Skeletal muscle cell (primary cell): Measurements from ENCODE around the gene SCUBE1.
"Not testable (repeated sequence)": the region's sequence is repeated elsewhere in the genome, so short reads cannot be mapped to it uniquely, and the experiment has no call there.

Source experiments
- DNase-seq: peaks from one replicate; pipeline ENCODE4 v3.0.0-alpha.2; 2010; ENCODE audit warnings: low read depth
- H3K4me3 ChIP-seq: 2 replicates; pipeline ENCODE4 v1.5.1; 2011; ENCODE audit warnings: low read depth, mild to moderate bottlenecking, control low read depth, low read length, moderate library complexity

SCUBE1 gene

DNA sequence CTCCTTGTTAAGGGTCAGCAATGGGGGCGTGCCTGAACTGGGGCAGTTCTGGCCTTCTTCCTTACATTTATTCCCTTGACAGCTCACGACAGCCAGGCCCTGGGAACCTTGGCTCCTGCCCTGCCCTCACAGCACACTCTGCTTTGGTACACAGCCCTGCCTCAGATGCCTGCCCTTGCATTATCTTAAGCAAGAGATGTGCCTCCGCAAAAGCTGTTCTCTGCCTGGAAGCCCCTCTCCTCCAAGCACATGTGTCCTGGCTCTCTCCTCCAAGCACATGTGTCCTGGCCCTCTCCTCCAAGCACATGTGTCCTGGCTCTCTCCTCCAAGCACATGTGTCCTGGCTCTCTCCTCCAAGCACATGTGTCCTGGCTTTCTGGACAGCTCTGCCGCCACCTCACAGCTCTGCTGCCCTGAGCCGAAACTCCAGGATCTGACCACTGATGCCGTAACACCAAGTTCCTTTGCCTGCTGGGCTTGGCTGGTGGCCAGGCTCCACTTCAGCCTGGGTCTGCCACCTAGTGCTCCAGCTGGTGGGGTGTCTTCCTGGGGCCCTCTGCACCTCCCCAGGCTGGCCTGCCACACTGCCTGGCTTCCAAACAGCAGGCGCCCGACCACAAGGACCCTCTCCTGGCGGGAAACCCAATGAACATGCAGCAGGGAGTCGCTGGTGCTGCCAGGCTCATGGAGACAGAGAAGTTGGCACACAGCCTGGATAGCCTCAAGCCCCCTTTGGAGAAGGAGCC lies 53.0 kb downstream of the SCUBE1 start:
- H3K4me3 ChIP-seq: no peak overlapping the region
- DNase-seq: no peak

DNA sequence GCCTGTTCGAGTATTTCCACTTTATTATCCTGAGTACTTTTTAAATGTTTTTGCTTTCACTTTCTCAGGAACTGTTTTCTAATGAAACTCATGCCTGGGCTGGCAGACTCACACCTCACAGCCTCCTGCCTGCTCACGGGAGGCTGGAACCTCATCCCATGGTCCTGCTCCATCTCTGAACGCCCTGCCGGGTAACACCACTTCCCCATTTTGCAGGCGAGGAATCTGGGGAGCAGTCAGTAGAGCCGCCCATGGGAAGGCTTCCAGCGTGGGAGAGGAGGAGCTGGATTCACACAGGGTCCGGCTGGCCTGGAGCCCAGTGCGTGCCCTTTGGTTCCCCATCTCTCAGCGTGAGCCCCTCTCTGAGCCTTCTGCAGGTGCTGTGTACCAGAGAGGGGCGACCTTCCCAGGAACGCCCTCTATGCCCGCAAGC lies 53.6 kb downstream of the SCUBE1 start:
- peak overlapping the region; percentile 7 for H3K4me3 ChIP-seq
- DNase-seq: no peak

GRCh38 chr22:43288807-43289420 lies 54.3 kb downstream of the SCUBE1 start:
- no peak for DNase-seq
- no peak overlapping the region for H3K4me3 ChIP-seq

DNA sequence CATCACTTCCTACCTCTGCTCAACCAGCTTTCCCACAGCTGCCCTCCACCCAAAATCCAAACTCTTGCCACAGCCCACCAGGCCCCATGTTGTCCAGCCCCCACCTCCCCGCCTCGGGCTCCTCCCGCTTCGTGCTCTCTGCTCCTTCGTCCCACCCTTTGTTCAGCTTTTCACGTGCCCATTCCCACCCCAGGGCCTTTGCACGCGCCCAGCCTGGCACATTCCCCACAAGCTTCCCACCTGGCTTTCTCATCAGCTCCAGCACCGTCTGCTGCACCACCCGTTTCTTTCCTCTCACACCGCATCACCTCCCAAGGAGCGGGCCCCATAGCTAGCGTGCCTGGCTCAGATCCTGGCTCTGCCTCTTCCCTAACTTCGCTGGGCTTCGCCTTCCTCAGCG lies 54.8 kb downstream of the SCUBE1 start:
- H3K4me3 ChIP-seq: no peak overlapping the region

DNA sequence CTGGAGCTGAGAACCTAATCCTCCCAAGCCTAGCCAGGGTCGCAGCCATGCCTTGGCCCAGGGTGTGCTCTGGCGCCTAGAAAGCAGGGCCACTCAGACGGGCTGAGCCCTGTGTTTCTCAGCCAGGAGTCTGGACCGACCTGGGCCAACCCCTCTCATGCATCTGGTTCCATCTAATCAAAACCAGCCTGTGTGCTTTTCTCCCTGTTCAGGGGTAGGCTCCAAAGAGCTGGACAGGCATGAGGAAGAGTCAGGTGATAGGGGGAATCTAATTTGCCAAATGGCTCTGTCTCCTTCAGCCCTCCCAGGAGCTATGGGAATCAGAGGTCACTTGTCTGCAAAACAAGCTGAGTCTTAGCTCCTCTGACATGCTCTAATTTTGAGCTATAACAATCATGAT lies 55.7 kb downstream of the SCUBE1 start:
- H3K4me3 ChIP-seq: no peak overlapping the region
- DNase-seq: no peak

More for the DNA sequence above, 54.8 kb downstream of the SCUBE1 start:
- DNase-seq: no peak

DNA sequence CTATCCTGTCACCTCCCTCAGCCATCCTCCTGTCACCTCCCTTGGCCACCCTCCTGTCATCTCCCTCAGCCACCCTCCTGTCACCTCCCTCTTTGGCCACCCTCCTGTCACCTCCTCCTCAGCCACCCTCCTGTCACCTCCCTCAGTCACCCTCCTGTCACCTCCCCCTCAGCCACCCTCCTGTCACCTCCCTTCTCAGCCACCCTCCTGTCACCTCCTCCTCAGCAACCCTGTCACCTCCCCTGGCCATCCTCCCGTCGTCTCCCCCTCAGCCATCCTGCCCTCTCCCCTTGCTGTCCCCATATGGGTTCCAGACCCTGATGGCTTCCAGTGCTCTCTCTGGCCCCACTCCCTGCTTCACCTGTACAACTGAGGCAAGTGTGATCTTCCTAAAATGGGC lies 61.8 kb downstream of the SCUBE1 start:
- no peak overlapping the region for H3K4me3 ChIP-seq
- no peak for DNase-seq

DNA sequence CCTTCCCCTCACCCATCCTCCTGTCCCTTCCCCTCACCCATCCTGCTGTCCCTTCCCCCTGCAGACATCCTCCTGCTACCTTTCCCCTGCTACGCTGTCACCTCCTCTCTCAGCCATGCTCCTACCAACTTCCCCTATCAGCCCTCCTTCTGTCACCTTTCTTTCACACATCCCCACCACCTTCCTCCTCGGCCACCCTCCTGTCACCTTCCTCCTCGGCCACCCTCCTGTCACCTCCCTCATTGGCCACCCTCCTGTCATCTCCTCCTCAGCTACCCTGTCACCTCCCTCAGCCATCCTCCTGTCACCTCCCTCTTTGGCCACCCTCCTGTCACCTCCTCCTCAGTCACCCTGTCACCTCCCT lies 62.7 kb downstream of the SCUBE1 start:
- H3K4me3 ChIP-seq, DNase-seq: not testable (repeated sequence)

- H3K4me3 ChIP-seq: no peak overlapping the region
- DNase-seq: no peak
Measured at GRCh38 chr22:43279867-43280522, 63.2 kb downstream of the SCUBE1 start.

DNA sequence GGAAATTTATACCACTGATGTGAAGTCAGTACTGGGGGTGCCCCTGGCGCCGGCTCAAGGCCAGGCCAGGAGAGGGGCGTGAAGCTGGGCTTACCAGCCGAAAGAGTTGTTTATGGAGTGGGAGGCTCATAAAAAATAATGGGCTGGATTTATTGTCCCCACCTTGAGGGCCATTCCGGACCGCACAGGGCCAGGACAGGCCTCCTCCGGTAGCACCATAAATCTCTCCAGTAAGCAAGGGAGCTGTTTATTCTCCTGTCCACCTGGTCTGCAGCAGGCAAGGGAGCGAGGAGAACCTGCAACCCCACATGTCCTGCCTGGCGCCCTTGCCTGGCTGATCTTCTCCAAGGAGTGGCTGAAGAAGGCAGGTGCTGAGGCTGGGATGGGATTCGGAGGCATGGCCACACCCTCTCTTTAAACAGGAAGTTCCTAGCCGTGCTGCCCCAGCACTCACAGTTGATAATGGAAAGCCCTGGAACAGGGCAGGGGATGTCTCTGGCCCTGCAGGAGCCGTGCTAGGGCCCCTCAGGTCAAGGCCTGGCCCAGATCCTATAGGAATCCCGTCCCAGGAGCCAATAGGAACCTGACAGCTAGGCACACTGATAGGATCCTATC lies 65.1 kb downstream of the SCUBE1 start:
- no peak overlapping the region for H3K4me3 ChIP-seq
- DNase-seq: no peak

GRCh38 chr22:43277091-43277490 lies 66.1 kb downstream of the SCUBE1 start:
- no peak for DNase-seq
- H3K4me3 ChIP-seq: no peak overlapping the region

DNA sequence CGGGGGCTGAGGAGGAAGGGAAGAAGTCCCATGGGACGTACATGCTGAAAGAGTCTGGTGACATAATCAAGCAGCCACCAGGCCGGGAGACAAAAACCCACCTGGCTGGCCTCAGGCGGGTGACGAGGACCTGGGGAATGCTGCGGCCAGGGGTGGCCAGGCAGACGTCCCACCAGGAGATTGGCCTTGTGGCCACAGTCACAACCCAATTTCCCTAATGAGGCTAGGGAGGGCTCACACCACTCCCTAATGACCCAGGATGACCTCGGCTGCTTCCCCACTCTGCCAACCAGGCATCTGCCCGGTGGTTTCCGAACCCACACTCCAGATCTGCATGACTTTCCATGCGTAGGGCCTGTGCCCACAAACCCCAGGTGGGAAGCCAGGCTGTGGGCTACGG lies 66.9 kb downstream of the SCUBE1 start:
- H3K4me3 ChIP-seq: no peak overlapping the region
- no peak for DNase-seq

DNA sequence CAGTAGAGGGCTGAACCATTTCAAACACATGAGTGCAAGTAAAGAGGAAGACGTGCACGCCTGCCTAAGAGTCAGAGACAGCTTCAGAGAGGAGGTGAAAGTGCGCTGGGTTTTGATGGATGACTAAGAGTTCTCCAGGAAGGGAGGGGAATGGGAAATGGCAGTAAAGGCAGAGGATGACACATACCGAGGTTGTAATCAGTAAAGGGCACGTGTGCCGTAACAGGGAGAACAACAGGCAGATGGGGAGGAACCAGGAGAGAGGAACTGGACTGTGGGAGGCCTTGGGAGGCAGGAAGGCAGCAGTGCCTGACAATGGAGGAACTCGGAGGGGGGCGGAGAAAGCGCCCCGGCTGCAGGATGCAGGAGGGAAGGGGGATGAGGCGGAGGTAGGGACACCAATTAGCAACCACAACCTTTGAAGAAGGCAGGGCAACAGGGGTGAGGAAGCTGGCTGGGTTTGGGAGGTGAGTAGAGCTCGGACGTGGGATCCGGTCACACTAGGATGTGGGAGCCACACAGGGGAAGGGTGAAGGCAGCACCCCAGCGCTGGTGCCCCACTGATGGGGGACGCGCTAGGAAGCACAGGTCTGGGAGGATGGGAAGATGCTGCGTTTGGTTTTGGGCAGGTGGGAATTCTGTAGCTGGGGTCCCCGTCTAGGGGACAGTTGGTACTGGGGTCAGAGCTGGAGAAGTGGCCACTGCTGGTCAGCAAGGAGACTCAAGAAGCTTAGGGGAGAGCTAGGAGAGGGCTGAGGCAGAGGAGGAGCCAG lies 67.4 kb downstream of the SCUBE1 start:
- no peak overlapping the region for H3K4me3 ChIP-seq
- DNase-seq: no peak

GRCh38 chr22:43274595-43275240 lies 68.5 kb downstream of the SCUBE1 start:
- no peak for DNase-seq
- no peak overlapping the region for H3K4me3 ChIP-seq

GRCh38 chr22:43273902-43274484 lies 69.2 kb downstream of the SCUBE1 start:
- no peak overlapping the region for H3K4me3 ChIP-seq
- no peak for DNase-seq

- no peak overlapping the region for H3K4me3 ChIP-seq
- no peak for DNase-seq
Measured at GRCh38 chr22:43272869-43273318, 70.3 kb downstream of the SCUBE1 start.

DNA sequence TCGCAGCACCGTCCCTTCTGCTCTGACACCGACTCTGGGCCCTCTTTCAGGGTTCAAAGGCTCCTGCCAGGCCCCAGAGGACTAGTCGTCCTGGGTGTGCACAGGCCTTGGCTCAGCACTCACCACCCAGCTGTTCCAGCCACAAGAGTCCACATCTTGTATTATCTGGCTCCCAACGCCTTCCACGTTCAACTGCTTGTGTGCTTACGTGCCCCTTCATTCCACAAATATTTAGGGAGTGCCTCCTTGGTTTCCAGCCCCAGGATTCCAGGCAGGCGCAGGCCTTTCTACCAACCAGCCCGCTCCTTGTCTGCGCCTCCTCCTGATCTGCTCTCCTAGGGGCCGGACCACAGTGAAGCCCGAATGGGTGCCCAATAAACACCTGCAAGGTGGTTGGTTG lies 70.9 kb downstream of the SCUBE1 start:
- DNase-seq: no peak
- H3K4me3 ChIP-seq: no peak overlapping the region

DNA sequence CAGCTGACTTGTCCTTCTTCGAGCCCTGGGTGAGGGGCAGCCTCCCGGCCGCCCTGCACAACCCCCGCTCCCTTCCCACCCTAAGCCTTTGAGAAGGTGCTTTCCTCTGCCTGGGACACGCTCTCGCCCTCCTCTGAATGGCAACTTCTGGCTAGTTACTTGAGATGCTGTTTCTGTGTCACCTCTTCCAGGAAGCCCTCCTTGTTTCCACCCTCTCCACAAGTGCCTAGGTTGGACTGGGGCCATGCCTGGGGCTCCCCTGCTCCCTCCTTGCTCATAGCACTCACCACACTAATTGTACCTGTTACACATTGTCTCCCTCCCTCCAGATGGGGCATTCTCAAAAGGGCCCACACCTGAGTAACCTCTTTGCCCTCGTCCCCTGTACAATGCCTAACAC lies 72.2 kb downstream of the SCUBE1 start:
- DNase-seq: no peak
- H3K4me3 ChIP-seq: no peak overlapping the region

GRCh38 chr22:43270314-43270908 lies 72.8 kb downstream of the SCUBE1 start:
- H3K4me3 ChIP-seq: no peak overlapping the region
- DNase-seq: no peak
